ENCODE results near the gene MICAL2. TPM values are rescaled to one million over a fixed set of nuclear protein-coding genes. Genes with fewer than 3 reads are reported as not detected.

Gene MICAL2
- total and polyA plus RNA-seq, 2 donors (not counting 1 experiment from before 2014, with no cell fraction given), result 0.32 to 0.40 TPM

GRCh38 chr11:12292766-12293165 is 182.4 kb downstream of the MICAL2 start:
- no peak overlapping the region for H3K4me3 ChIP-seq (ENCODE audit: control extremely low read depth in 1 of 5, extremely low read depth in 1 of 5, insufficient read depth in 1 of 5, low read depth in 2 of 5, low read length in 4 of 5)
- CTCF ChIA-PET, result interaction anchor here (1.3 kb wide), 1 partner anchor 11 kb away, joined by 6 read pairs; no protein-coding TSS in a partner anchor

DNA sequence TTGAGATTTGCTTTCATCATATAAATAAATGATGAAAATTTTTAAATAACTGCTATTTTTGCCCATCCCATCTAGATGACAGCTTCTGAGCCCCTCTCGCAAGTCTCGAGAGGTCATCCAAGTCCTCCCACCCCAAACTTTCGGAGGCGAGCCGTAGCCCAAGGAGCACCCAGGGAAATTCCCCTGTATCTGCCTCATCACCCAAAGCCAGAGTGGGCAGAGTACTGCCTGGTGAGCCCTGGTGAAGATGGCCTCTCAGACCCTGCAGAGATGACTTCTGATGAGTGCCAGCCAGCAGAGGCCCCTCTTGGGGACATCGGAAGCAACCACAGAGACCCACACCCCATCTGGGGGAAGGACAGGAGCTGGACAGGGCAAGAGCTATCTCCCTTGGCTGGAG is 183.1 kb downstream of the MICAL2 start:
- CTCF ChIA-PET, result interaction anchor here (1.0 kb wide), 1 partner anchor 11 kb away, joined by 5 read pairs; no protein-coding TSS in a partner anchor
- DNase-seq (no peak), ATAC-seq (ENCODE audit: low read depth) (no peak)
- H3K4me2 ChIP-seq (replicated peaks; ENCODE audit: low read depth, low read length, poor library complexity, severe bottlenecking), result no peak overlapping the region
- H3K9ac ChIP-seq (ENCODE audit: low read length), result no peak overlapping the region
- H3K36me3 ChIP-seq (replicated peaks in 1 of 2; ENCODE audit: control extremely low read depth in 1 of 2, control insufficient read depth in 1 of 2, extremely low read depth in 1 of 2, insufficient read depth in 2 of 2, low read length in 1 of 2), result no peaks in the 10 kb centered on the region
- H3K27ac Mint-ChIP-seq, result no peak overlapping the region
- H3K27me3 Mint-ChIP-seq, result peaks cover 4% of the 10 kb centered on the region
- H3K9me3 ChIP-seq (ENCODE audit: control extremely low read depth in 1 of 3, control insufficient read depth in 2 of 3, insufficient read depth in 1 of 3, low read length in 2 of 3), result peaks cover 0 to 9% (median 1%) of the 10 kb centered on the region in 3 donors
- no peak overlapping the region for H3K4me3 ChIP-seq (ENCODE audit: control extremely low read depth in 1 of 5, extremely low read depth in 1 of 5, insufficient read depth in 1 of 5, low read depth in 2 of 5, low read length in 4 of 5)
- no peak overlapping the region for H3K27ac ChIP-seq (ENCODE audit: low read length in 2 of 2)
- no peak for TF ChIP-seq EZH2 (IDR thresholded peaks at IDR 0.05; ENCODE audit: borderline replicate concordance, insufficient read depth, low read depth, low read length, poor library complexity, severe bottlenecking)
- TF ChIP-seq, protein P1, sequence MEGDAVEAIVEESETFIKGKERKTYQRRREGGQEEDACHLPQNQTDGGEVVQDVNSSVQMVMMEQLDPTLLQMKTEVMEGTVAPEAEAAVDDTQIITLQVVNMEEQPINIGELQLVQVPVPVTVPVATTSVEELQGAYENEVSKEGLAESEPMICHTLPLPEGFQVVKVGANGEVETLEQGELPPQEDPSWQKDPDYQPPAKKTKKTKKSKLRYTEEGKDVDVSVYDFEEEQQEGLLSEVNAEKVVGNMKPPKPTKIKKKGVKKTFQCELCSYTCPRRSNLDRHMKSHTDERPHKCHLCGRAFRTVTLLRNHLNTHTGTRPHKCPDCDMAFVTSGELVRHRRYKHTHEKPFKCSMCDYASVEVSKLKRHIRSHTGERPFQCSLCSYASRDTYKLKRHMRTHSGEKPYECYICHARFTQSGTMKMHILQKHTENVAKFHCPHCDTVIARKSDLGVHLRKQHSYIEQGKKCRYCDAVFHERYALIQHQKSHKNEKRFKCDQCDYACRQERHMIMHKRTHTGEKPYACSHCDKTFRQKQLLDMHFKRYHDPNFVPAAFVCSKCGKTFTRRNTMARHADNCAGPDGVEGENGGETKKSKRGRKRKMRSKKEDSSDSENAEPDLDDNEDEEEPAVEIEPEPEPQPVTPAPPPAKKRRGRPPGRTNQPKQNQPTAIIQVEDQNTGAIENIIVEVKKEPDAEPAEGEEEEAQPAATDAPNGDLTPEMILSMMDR (IDR thresholded peaks at IDR 0.05), result no peak
- H3K27me3 ChIP-seq (replicated peaks in 1 of 4; ENCODE audit: control extremely low read depth in 1 of 4, control insufficient read depth in 3 of 4, insufficient read depth in 4 of 4, low read length in 3 of 4), result peaks cover 0 to 3% (median 0%) of the 10 kb centered on the region in 4 experiments
- H3K4me1 ChIP-seq (ENCODE audit: control insufficient read depth in 2 of 2, insufficient read depth in 2 of 2, low read length in 2 of 2), result peaks cover 5 to 10% of the 10 kb centered on the region in 2 donors
- H3K4me3 Mint-ChIP-seq, result no peak overlapping the region
- POLR2A ChIA-PET, result no interaction called here
- H4K20me1 ChIP-seq (ENCODE audit: control insufficient read depth, insufficient read depth, low read length, poor library complexity, severe bottlenecking), result no peaks in the 10 kb centered on the region
- peaks cover 11% of the 10 kb centered on the region for H3K4me1 Mint-ChIP-seq
- intact Hi-C loops (cut with micrococcal nuclease), result no loop called here
- H3K79me2 ChIP-seq (ENCODE audit: control insufficient read depth, insufficient read depth, low read length), result no peaks in the 10 kb centered on the region
- no peaks in the 10 kb centered on the region for H3K9me3 Mint-ChIP-seq (ENCODE audit: insufficient read depth)
- WGBS (ENCODE audit: insufficient coverage), result 86% methylated on average over 6 of the region's 6 CpGs
- H2AFZ ChIP-seq (ENCODE audit: insufficient read depth, low read depth, low read length, poor library complexity, severe bottlenecking), result no peak overlapping the region

More at GRCh38 chr11:12292766-12293165, 182.4 kb downstream of the MICAL2 start:
- Histone ChIP-seq H3K27ac (ENCODE audit: low read length in 2 of 2) (no peak overlapping the region), H4K20me1 (ENCODE audit: control insufficient read depth, insufficient read depth, low read length, poor library complexity, severe bottlenecking) (no peaks in the 10 kb centered on the region), H3K79me2 (ENCODE audit: control insufficient read depth, insufficient read depth, low read length) (no peaks in the 10 kb centered on the region), H3K4me2 (replicated peaks; ENCODE audit: low read depth, low read length, poor library complexity, severe bottlenecking) (no peak overlapping the region), H3K4me1 (ENCODE audit: control insufficient read depth in 2 of 2, insufficient read depth in 2 of 2, low read length in 2 of 2) (peaks cover 5 to 10% of the 10 kb centered on the region in 2 donors), H3K9me3 (ENCODE audit: control extremely low read depth in 1 of 3, control insufficient read depth in 2 of 3, insufficient read depth in 1 of 3, low read length in 2 of 3) (peaks cover 0 to 9% (median 1%) of the 10 kb centered on the region in 3 donors), H3K9ac (ENCODE audit: low read length) (no peak overlapping the region), H3K36me3 (replicated peaks in 1 of 2; ENCODE audit: control extremely low read depth in 1 of 2, control insufficient read depth in 1 of 2, extremely low read depth in 1 of 2, insufficient read depth in 2 of 2, low read length in 1 of 2) (no peaks in the 10 kb centered on the region), H2AFZ (ENCODE audit: insufficient read depth, low read depth, low read length, poor library complexity, severe bottlenecking) (no peak overlapping the region), H3K27me3 (replicated peaks in 1 of 4; ENCODE audit: control extremely low read depth in 1 of 4, control insufficient read depth in 3 of 4, insufficient read depth in 4 of 4, low read length in 3 of 4) (peaks cover 0 to 3% (median 0%) of the 10 kb centered on the region in 4 experiments)
- Mint-ChIP-seq H3K4me3 (no peak overlapping the region), H3K27me3 (peaks cover 4% of the 10 kb centered on the region), H3K4me1 (peaks cover 11% of the 10 kb centered on the region), H3K27ac (no peak overlapping the region), H3K9me3 (ENCODE audit: insufficient read depth) (no peaks in the 10 kb centered on the region)
- POLR2A ChIA-PET, result no interaction called here
- no peak for TF ChIP-seq EZH2 (IDR thresholded peaks at IDR 0.05; ENCODE audit: borderline replicate concordance, insufficient read depth, low read depth, low read length, poor library complexity, severe bottlenecking)
- TF ChIP-seq, protein P1 (IDR thresholded peaks at IDR 0.05), result no peak
- DNase-seq (no peak), ATAC-seq (ENCODE audit: low read depth) (no peak)
- intact Hi-C loops (cut with micrococcal nuclease), result no loop called here
- 93% methylated on average over 1 of the region's 1 CpG for WGBS (ENCODE audit: insufficient coverage)

Measured in B cell (primary cell).